DMS153 treated with DMSO at 0.1 percent for 48 hours (cell line): ENCODE measurements around the gene CHD3.
A peak's percentile ranks its signal among the peaks of the same experiment; 100 is the strongest.

Experiments
- DNase-seq: peaks from one replicate; lab custom pipeline; 2025; ENCODE audit not compliant: unreplicated experiment; lab: John Stamatoyannopoulos, UW

The CHD3 gene

DNA sequence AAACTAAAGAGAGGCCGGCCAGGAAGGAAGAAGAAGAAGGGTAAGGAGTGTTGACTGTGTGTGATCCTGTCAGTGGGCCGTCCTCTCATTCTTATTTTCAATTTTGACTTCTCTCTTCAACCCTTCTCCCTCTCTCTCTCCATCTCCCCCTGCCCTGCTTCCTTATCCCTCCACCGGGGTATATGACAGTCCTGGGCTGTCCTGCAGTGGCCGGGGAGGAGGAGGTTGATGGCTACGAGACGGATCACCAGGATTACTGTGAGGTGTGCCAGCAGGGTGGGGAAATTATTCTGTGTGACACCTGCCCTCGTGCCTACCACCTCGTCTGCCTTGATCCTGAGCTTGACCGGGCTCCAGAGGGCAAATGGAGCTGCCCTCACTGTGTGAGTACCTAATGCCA, 5.6 kb downstream of the CHD3 start:
- no peak for DNase-seq

DNA sequence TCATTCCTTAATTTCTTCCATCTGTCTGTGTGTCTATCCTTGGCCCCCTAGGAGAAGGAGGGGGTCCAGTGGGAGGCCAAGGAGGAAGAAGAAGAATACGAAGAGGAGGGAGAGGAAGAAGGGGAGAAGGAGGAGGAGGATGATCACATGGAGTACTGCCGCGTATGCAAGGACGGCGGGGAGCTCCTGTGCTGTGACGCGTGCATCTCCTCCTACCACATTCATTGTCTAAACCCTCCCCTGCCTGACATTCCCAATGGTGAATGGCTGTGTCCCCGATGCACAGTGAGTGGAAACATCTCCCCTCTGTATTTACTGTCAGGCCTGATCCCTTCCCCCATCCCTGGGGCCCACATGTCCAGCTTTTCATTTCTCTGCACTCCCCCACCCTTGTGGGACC, 6.3 kb downstream of the CHD3 start:
- DNase-seq = no peak

DNA sequence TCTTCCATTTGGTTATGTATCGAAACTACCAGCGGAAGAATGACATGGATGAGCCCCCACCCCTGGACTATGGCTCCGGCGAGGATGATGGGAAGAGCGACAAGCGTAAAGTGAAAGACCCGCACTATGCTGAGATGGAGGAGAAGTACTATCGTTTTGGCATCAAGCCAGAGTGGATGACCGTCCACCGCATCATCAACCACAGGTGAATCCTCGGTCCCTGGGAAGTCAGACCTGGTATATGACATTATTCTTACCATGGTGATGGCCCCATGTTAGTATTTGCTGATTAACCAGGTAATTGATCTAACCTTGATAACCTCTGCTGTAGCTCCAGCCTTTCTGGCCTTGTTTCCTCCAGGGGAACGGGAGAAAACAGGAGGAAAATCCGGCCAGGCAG, 8.5 kb downstream of the CHD3 start:
- no peak for DNase-seq

DNA sequence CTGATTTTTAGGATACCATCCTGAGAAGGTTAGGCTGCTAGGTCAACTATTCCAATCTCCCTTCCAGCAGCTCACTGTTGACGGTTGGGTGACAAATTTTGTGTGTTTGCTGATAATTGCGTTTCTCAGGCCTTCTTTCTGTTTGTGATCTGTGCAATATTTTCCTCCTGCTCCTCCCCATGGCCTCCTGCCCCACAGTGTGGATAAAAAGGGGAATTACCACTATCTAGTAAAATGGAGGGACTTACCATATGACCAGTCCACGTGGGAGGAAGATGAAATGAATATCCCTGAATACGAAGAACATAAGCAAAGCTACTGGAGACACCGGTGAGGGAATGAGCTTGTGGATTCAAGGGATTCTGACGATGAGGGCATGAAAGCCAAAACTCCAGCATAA, 9.2 kb downstream of the CHD3 start:
- no peak for DNase-seq

DNA sequence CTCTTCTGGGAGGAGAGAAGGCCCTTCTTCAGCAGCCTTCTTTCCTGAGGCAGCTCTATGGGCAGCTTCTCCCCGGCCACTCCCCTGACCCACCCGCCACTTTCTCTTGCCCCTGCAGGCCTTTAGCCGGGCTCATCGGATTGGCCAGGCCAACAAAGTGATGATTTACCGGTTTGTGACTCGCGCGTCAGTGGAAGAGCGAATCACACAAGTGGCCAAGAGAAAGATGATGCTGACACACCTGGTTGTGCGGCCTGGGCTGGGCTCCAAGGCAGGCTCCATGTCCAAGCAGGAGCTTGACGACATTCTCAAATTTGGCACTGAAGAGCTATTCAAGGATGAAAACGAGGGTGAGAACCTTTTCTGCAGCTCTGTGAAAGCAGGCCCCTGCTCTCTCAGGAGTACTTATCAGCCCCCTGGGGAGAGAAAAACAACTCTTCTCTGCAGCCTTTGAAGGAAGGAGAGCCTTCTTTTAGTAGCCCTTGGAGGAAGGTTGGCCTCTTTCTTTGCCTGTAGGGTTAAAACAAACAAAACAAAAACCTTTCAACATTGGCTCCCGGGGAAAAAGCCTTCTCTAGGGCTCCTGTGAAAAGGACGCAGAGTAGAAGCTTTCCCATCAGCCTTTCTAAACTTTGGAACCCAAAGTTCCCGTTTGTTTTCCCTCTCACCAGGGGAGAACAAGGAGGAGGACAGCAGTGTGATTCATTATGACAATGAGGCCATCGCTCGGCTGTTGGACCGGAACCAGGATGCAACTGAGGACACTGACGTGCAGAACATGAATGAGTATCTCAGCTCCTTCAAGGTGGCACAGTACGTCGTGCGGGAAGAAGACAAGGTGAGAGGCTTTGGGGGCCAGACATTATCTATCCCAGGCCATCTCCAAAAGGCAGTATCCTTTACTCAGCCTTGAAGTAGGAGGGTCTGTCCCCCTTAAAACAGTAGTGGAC, 14.8 kb downstream of the CHD3 start:
- DNase-seq = no peak

DNA sequence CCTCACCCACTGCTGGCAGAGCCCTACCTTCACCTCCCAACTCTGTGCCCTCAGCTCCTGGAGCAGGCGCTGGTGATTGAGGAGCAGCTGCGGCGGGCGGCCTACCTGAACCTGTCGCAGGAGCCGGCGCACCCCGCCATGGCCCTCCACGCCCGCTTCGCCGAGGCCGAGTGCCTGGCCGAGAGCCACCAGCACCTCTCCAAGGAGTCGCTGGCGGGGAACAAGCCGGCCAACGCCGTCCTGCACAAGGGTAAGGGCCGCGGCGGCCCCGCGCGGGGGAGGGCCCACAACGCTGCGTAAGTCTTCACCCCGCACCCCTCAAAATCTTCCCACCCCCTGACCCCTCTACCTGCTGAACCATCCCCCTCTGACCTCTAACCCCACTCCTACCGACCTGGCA, 20.5 kb downstream of the CHD3 start:
- DNase-seq = no peak

DNA sequence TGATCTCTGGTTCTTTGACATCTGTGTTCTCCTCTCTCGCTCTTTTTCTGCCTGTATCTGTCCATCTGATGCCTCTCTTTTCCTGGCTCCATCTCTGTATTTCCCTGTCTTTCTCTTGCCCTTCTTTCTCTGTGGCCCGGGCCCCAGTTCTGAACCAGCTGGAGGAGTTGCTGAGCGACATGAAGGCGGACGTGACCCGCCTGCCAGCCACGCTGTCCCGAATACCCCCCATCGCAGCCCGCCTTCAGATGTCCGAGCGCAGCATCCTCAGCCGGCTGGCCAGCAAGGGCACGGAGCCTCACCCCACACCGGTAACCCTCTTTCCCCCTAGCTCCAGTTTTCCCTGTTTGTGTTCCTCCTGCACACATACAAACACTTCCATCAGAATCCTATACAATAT, 21.7 kb downstream of the CHD3 start:
- DNase-seq = no peak

DNA sequence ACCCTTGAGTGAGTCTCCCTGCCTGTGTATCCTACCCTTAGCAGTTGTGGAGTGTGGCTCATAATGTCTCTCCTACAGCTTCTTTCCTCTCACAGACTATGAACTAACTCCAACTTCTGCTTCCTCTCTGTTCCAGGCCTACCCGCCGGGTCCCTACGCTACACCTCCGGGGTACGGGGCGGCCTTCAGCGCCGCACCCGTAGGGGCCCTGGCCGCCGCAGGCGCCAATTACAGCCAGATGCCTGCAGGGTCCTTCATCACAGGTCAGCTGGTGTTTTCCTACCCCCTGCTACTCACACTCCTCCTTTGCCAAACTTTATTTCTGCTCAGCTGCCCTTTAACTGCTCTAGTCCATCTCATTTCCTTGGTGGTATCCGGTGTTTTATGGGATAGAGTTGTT, 22.1 kb downstream of the CHD3 start:
- no peak for DNase-seq

DNA sequence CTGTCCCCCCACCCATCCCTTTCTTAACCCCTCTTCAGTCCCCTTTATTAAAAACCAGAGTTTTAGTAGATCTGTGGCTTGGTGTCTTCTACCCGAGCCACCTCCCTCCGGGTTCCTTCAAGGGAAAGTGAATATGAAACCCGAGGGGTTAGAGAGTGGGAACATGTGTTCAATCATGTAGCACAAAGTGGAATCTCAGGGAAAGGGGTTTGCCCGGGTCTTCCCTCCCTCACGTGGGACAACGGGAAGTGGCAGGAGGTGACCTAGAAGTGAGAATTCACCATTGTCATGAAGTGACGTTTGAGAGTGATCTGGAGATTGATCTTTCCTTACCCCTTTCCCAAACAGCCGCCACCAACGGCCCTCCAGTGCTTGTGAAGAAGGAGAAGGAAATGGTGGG, 22.5 kb downstream of the CHD3 start:
- DNase-seq = no peak

DNA sequence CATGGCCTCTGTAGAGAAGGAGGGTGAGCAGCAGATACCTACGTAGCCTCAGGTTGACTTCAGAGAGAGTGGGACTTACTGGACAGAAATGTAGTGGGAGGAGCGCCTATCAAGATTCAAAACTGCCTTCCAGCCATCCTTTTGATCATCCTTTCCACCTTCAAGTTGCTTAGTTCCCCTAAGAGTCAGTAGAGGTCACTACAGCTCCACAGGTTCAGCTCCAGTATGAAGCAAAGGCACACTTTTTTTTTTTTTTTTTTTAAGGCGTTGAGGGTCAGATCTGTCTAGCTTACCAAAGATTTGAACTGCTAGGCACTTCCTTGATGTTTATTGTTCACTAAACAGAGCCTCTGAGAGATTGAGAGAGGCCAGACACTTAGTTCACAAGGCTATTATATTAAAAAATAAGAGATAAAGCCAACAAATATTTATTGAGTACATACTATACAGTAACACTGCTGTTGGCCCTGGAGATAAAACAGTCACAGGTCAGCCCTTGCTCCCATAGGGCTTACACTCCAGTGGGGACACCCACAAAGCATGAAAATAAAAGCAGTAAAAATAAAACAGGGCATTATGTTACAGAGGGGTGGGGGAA, 24.4 kb downstream of the CHD3 start:
- DNase-seq = no peak

DNA sequence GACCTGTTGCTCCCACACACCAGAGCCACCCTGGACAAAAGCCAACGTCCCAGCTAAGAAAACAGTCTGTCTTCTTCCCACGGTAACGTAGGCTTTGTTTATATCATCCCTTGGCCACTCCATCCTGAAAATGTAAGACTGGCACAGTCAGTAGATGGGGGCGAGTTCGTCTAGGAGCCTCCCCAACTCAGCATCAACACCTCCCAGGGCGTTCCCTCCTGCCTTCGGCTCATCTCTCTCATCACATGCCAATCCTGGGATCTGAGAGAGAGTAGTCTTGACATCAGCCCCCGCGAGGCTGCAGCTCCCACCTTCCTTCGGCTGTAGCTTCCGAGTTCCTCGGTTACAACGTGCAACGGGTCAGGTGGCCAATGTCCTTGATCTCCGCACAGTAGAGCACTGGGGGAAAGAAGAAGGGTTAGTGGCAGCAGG, 26.6 kb downstream of the CHD3 start:
- DNase-seq = peak; percentile 40

DNA sequence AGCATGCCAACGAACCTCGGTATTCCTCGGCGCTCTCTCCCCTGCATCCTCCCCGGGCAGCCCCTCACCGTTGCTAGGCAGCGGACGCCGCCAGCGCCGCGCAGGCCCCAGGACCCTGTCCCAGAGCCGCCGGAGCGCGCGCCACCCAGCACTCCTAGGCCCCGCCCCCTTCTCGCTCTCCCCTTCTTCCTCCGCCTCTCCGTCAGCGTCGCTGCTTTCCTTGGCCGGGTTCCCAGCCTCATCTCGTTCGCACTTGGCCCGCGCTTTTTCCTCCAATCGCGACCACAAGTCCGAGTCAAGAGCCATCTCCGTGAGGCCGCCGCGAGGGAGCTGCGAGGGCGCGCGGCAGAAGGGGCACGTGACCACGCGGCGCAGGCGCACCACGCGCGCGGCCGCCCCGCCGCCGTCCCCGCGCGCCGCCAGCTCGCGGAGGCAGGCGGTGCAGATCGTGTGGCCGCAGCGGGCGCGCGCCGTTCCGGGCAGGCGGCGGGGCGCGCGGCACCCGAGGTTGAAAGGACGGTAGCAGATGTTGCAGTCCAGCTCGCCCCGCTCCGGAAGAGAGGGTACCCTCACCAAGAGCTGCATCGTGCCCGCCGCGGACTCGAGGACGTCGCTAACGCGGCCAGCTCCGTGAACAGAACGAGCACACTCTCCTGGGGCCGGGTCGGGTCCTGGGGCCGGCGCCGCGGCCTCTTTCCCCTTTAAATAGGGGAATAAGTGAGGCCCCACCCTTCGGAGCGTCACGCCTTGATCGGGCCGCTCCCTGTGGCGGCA, 27.2 kb downstream of the CHD3 start, which contains the start of gene RNF227:
Gene RNF227, minus strand, starts transcription at position 679 of the 774 bp plus-strand sequence. Its CDS starts 94 bp downstream, at position 585.
- DNase-seq = peak; percentile 59

DNA sequence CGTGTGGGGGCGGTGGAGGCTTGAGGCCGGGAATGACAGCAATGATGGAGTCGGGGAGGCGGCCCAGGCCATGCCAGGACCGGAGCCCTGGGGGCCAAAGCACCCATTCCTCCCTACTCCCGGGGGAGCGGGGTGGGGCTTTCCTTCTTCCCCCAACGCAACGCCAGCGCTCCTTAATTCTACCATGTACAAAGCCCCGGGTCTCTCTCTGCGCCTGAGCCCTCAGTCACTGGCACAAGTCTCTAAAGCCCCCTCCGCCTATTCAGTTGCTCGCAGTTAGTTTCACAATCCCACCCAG, 27.7 kb downstream of the CHD3 start:
- no peak for DNase-seq

DNA sequence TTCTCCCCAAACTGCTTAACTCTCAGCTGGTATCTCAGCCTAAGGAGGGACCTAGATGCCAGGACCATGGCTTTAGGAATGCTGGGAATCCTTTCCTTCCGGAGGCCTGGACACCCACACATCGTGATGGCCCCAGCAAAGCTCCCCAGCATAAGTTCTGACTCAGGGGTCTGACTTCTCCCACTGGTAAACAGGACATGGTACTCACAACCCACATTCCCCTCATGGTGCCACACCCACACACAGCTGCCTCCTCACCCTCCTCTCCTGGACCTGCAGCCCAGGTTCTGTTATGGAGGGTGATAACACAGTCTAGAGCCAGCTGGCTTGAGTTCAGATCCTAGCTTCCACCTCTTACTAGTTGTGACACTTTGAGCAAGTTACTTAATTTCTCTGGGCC, 28.2 kb downstream of the CHD3 start:
- no peak for DNase-seq

DNA sequence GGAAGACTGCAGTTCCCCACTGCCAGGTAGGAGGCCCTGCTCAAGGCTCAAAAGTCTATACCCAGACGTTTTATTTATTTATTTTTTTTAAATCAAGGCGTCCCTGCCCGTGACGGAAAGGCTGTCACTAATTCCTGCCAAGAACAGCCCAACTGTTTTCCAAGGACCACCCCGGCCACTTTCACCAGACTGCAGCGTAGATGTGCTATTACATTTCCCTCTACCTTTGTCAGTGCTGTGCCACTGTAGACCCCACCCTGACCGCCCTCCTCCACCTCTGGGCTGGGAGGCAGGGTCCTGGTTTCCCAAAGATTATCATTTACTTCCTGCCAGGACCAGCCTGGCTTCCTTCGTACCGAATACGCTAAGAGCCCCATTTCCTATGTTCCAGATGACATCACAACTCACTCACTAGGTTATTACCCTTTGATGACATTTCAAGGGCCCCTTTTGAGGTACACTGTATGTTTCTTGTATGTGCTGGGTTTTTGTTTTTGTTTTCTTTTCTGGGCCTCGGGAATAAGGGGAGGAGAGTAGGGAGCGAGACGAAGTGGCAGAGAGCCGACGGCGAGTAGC, 33.8 kb downstream of the CHD3 start:
- DNase-seq = no peak

DNA sequence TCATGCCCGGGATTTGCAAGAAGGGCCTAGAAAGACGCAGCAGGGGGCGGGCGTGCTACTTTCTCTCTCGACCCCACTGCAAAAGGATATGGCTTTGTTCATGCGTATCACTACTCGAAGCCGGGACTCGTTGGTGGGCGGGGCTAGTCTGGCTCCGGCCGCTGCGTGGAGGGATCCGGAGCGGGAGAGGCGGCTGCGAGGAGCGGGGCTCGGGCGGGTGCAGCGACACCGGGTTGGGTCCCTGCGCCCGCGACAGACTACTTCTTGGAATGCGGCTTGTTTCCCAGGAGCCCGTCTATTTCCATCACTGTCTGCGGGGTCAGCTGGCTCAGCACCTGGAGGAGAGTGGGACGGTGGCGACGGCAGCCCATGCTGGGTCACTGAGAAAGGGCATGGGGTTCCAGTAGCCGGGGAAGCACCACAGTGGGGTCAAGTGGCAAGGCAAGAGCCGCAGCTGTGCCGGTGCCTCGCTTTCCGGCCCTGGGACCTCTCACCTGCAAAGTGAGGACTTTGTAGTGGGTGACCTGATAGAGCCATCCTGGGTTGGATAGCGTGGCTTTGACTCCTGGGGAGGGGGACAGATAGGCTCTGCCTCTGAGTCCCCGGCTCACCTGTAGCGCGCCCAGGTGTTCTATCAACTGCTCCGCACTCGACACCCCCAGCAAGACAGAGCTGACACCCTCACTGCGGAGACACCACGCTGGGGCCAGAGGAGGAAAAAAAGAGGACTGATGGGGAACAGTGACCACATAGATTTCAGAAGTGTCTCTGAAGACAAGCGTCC, 34.4 kb downstream of the CHD3 start:
- no peak for DNase-seq

DNA sequence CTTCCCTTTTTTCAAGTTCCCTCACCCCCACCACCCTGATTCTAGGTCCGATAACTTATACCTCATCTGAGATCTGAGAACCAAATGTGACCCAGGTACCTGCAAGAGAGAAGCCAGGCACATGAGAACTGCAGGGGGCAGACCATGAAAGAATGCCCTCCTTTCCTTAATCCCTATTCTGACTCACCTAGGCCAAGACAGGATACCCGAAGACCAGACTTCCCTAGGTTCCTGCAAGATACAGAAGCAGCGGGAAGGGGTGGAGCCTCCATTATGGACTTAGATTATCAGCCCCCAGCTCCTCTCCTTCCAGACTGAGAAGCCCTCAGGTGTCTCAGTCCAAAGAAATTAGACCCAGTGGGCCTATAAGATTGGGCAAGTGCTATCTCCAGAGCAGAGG, 39.0 kb downstream of the CHD3 start:
- DNase-seq = no peak

DNA sequence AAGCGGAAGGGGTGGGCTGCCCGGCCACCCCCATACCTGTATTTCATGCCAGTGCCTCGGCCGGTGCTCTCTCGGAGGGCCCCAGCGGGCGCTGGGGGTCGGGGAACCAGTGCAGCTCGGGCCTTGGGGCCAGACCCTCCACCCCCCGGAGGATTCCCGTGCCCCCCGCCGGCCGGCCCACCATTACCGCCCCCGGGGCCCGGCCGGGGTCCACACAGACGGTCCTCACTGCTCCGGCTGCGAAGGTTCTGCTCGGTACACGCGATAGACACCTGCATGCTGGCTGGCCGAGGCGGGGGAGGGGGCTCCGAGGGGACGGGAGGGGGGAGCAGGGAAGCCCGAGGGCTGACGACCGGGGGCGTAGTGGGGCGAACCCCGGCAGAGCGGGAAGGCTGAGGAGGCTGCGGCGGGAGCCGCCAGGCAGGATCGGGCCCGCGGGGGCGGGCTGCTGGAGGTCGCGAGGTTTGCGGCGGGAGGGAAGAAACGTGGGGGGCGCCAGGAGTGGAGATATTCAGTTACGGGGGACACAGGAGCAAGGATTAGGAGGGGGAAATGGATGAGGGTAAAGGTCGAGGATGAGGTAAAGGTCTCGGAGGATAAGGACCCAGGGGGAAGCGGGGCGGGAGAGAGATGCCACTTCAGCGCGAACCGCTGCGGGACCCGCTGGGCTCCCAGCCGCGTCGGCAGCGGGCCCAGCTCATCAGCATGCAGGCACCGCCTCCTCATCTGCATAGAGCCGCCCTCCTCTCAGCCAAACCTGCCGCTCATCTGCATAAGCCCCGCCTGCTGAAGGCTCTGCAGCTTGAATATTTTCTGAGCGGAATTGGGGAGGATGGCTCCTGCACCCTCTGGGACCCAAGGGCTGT, 40.8 kb downstream of the CHD3 start, which contains the start of gene KCNAB3:
Gene KCNAB3, minus strand, starts transcription at position 699 of the 866 bp plus-strand sequence. Its CDS starts 421 bp downstream, at position 278.
- peak; percentile 3 for DNase-seq

DNA sequence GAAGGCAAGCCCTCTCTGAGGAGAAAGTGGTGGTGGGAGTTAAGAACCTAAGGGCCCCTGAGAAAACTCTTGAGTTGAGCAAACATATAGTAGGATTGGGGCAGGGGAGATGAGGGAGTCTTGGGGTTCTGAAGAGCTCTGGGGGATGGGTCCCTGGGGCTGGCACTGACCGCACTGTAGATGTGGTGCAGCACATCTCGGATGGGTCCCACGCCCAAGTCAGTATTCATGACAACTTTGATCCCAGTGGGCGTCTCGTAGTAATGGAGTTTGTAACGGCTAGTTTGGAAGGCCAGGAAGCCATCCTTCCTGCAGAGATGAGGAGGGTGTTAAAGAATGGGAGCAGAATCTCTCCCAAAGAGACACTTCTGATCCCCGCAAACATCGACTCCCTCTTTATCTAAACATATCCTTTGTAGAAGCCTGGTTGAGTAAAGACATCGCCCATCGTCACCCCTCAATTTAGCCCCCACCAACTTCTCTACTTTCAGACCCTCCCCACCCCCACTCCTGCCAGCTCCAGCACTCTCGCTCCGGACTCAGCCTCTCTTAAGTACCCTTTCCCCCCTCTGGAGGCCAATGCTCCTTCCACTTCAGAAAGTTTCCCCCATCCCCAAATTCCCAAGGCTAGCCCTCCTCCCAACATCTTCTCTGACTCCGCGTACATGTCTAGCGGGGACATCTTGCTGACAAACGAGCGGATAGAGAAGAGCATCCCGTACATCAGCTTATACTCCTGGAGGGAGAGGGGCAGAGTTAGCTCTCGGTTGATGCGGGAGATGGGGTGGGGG, 42.4 kb downstream of the CHD3 start:
- DNase-seq = no peak
